HCT116 (cell line): ENCODE data around the gene GCNT1. TPM values are rescaled to one million over a fixed set of nuclear protein-coding genes. Genes with fewer than 3 reads are reported as not detected.

Experiments used
- ATAC-seq: fragments of 200-7000 bp; cut with Tn5 transposase; 2 replicates; pipeline ENCODE4 v1.9.1; 2020; ENCODE audit warnings: mild to moderate bottlenecking, moderate library complexity
- BruUV-seq: library from RNA; stranded (reverse); fragments of 400-500 nt; replicated peaks from 2 replicates; lab custom pipeline; 2021; lab: Mats Ljungman, UMichigan
- CTCF ChIA-PET: fragments of 300-600 bp; sonication (Branson Sonifier 250); formaldehyde crosslinking; loops from one replicate; lab custom pipeline; 2021; ENCODE audit warnings: antibody characterized with exemption; lab: Charles Lee
- POLR2A ChIA-PET: fragments of 300-600, 350-600 bp; sonication (Branson Sonifier 250); formaldehyde crosslinking; loops from one replicate; lab custom pipeline; 2021; ENCODE audit warnings: antibody characterized with exemption; lab: Charles Lee
- RAD21 ChIA-PET, 2 experiments: fragments of 300-600 bp; sonication (Branson Sonifier 250); formaldehyde crosslinking; loops; one replicate each; lab custom pipeline; 2023; ENCODE audit warnings: low total read pairs in 2 of 2; ENCODE audit not compliant: uncharacterized antibody in 2 of 2, unreplicated experiment in 2 of 2, low non-redundant PET in 1 of 2; lab: Charles Lee
- DNase-seq: peaks from one replicate; pipeline ENCODE4 v3.0.0-alpha.2; 2010; ENCODE audit warnings: low read depth, low spot score
- H2AFZ ChIP-seq: fragments of 200-600 bp; shearing (Covaris generic), sonication (generic); 2 replicates; pipeline ENCODE4 v1.6.1; 2017; ENCODE audit warnings: low read depth, mixed run types, mixed read lengths, antibody characterized with exemption, low read length; ENCODE audit not compliant: poor library complexity, severe bottlenecking
- H3K27ac ChIP-seq: 2 replicates; pipeline ENCODE4 v1.5.1; 2012; ENCODE audit warnings: low read depth, low read length
- H3K27me3 ChIP-seq: fragments of 200-600 bp; sonication (generic); 2 replicates; pipeline ENCODE4 v1.6.1; 2016; ENCODE audit warnings: mixed run types, low read length, mixed read lengths; ENCODE audit not compliant: insufficient read depth
- H3K36me3 ChIP-seq, 2 experiments: fragments of 200-500 bp in 1 of 2; fragments of 200-600 bp in 1 of 2; sonication (Bioruptor generic) in 1 of 2; sonication (generic) in 1 of 2; 2 replicates each; pipeline versions ENCODE4 v1.5.1 to v1.6.1; 2014 to 2016; ENCODE audit warnings: low read length in 2 of 2, inconsistent platforms in 1 of 2, mixed read lengths in 1 of 2, mixed run types in 1 of 2; ENCODE audit not compliant: insufficient read depth in 2 of 2, control insufficient read depth in 1 of 2
- H3K4me1 ChIP-seq, 2 experiments: fragments of 200-600 bp in 1 of 2; sonication (generic) in 1 of 2; 2 replicates each; pipeline versions ENCODE4 v1.5.1 to v1.6.1; 2012 to 2017; ENCODE audit warnings: low read length in 2 of 2, inconsistent platforms in 1 of 2, mild to moderate bottlenecking in 1 of 2, mixed read lengths in 1 of 2, mixed run types in 1 of 2, moderate library complexity in 1 of 2; ENCODE audit not compliant: insufficient read depth in 2 of 2, control insufficient read depth in 1 of 2
- H3K4me2 ChIP-seq: fragments of 200-600 bp; sonication (generic); 2 replicates; pipeline ENCODE4 v1.6.1; 2017; ENCODE audit warnings: mixed run types, low read length, mixed read lengths
- H3K4me3 ChIP-seq, 2 experiments: fragments of 200-600 bp in 1 of 2; sonication (generic) in 1 of 2; replicated peaks in 1 of 2; 2 replicates each; pipeline ENCODE4 v1.5.1; 2011 to 2016; ENCODE audit warnings: low read length in 2 of 2, control low read depth in 1 of 2, low read depth in 1 of 2, mild to moderate bottlenecking in 1 of 2, mixed read lengths in 1 of 2, mixed run types in 1 of 2
- H3K79me2 ChIP-seq: fragments of 200-600 bp; sonication (generic); 2 replicates; pipeline ENCODE4 v1.6.1; 2017; ENCODE audit warnings: mild to moderate bottlenecking, mixed run types, low read length, moderate library complexity, mixed read lengths; ENCODE audit not compliant: insufficient read depth
- H3K9ac ChIP-seq: fragments of 200-600 bp; sonication (generic); 2 replicates; pipeline ENCODE4 v1.6.1; 2016; ENCODE audit warnings: low read length, mixed read lengths
- H3K9me2 ChIP-seq: fragments of 200-600 bp; sonication (generic), shearing (Covaris generic); 2 replicates; pipeline ENCODE4 v1.6.1; 2017; ENCODE audit warnings: mixed run types, mild to moderate bottlenecking, moderate library complexity; ENCODE audit not compliant: insufficient read depth
- H3K9me3 ChIP-seq, 2 experiments: fragments of 200-500 bp in 1 of 2; fragments of 200-600 bp in 1 of 2; sonication (Bioruptor generic) in 1 of 2; sonication (generic) in 1 of 2; 2 replicates each; pipeline ENCODE4 v1.6.1; 2014 to 2017; ENCODE audit warnings: low read length in 2 of 2, mixed read lengths in 2 of 2, inconsistent platforms in 1 of 2, low read depth in 1 of 2, mild to moderate bottlenecking in 1 of 2, mixed run types in 1 of 2, moderate library complexity in 1 of 2; ENCODE audit not compliant: control insufficient read depth in 1 of 2, insufficient read depth in 1 of 2
- H4K20me1 ChIP-seq: fragments of 200-600 bp; sonication (generic), shearing (Covaris generic); 2 replicates; pipeline ENCODE4 v1.6.1; 2017; ENCODE audit warnings: mixed run types, mild to moderate bottlenecking, moderate library complexity; ENCODE audit not compliant: insufficient read depth
- CEBPB ChIP-seq: IDR thresholded peaks from 2 replicates; pipeline ENCODE4 v1.6.1; 2012; ENCODE audit warnings: low read depth
- EGR1 ChIP-seq: IDR thresholded peaks from 2 replicates; pipeline ENCODE4 v1.6.1; 2012; ENCODE audit warnings: low read depth
- EZH2 ChIP-seq: fragments of 200-600 bp; sonication (generic); IDR thresholded peaks from 2 replicates; pipeline ENCODE4 v1.6.1; 2017; ENCODE audit warnings: antibody characterized with exemption, mixed run types
- EZH2phosphoT487 ChIP-seq: fragments of 200-600 bp; IDR thresholded peaks from 2 replicates; pipeline ENCODE4 v1.6.1; 2018; ENCODE audit warnings: antibody characterized with exemption, borderline replicate concordance
- POLR2A ChIP-seq: IDR thresholded peaks from 2 replicates; pipeline ENCODE4 v1.7.0; 2011; ENCODE audit warnings: borderline replicate concordance; ENCODE audit not compliant: insufficient read depth, insufficient read length; ENCODE audit errors: extremely low read depth
- SIN3A ChIP-seq: IDR thresholded peaks from 2 replicates; pipeline ENCODE4 v1.6.1; 2012; ENCODE audit warnings: low read depth
- SP1 ChIP-seq: IDR thresholded peaks from 2 replicates; pipeline ENCODE4 v1.6.1; 2012; ENCODE audit warnings: low read depth
- SRF ChIP-seq: IDR thresholded peaks from 2 replicates; pipeline ENCODE4 v1.6.1; 2012; ENCODE audit warnings: low read depth
- TCF7L2 ChIP-seq: IDR thresholded peaks from 2 replicates; pipeline ENCODE4 v1.7.0; 2011; ENCODE audit warnings: borderline replicate concordance, inconsistent platforms; ENCODE audit not compliant: insufficient read depth, insufficient read length; ENCODE audit errors: extremely low read depth
- YY1 ChIP-seq: IDR thresholded peaks from 2 replicates; pipeline ENCODE4 v1.6.1; 2011; ENCODE audit warnings: low read length, low read depth, moderate library complexity, mild to moderate bottlenecking; ENCODE audit not compliant: insufficient replicate concordance; ENCODE audit errors: extremely low read depth
- intact Hi-C: fragments of 100-400 bp; cut with micrococcal nuclease; formaldehyde crosslinking; loops from 2 replicates; pipeline ENCODE4 v1.10.0; 2022
- total RNA-seq: library from RNA; stranded (reverse); gene quantifications from one replicate; pipeline ENCODE4 v1.2.1, GENCODE V29; 2021; ENCODE audit not compliant: unreplicated experiment
- TF ChIP-seq, protein P1 (sequence below): IDR thresholded peaks from 2 replicates; pipeline ENCODE4 v1.6.1; 2012
- TF ChIP-seq, protein P2 (sequence below): IDR thresholded peaks from 2 replicates; pipeline ENCODE4 v1.6.1; 2011; ENCODE audit warnings: mild to moderate bottlenecking, low read length, moderate library complexity; ENCODE audit not compliant: insufficient replicate concordance; ENCODE audit errors: extremely low read depth
- TF ChIP-seq, protein P3 (sequence below): IDR thresholded peaks from 2 replicates; pipeline ENCODE4 v1.6.1; 2012

The GCNT1 gene
- total RNA-seq, 1 experiment from 2014 or later: 5.8 TPM

- Histone ChIP-seq H3K27ac (no peak overlapping the region), H3K4me1 (peaks cover 0 to 3% of the 10 kb centered on the region in 2 experiments; a peak in 1 of 4 replicates), H3K4me3 (no peak overlapping the region), H3K4me2 (no peak overlapping the region), H3K9me2 (no peaks in the 10 kb centered on the region), H4K20me1 (no peaks in the 10 kb centered on the region; the same call in 1 of the 2 replicates), H3K79me2 (no peaks in the 10 kb centered on the region), H3K9ac (no peak overlapping the region)
- BruUV-seq: no TSS peak
- DNase-seq (no peak), ATAC-seq (no peak)
- intact Hi-C loops: no loop called here
- CTCF ChIA-PET: no interaction called here
- TF ChIP-seq SP1 (no peak), TCF7L2 (no peak), YY1 (no peak), SRF (no peak), CEBPB (no peak), SIN3A (no peak), EZH2phosphoT487 (no peak), POLR2A (no peak), EGR1 (no peak), EZH2 (no peak)
- TF ChIP-seq, protein P1, sequence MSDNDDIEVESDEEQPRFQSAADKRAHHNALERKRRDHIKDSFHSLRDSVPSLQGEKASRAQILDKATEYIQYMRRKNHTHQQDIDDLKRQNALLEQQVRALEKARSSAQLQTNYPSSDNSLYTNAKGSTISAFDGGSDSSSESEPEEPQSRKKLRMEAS: no peak
- TF ChIP-seq, protein P2, sequence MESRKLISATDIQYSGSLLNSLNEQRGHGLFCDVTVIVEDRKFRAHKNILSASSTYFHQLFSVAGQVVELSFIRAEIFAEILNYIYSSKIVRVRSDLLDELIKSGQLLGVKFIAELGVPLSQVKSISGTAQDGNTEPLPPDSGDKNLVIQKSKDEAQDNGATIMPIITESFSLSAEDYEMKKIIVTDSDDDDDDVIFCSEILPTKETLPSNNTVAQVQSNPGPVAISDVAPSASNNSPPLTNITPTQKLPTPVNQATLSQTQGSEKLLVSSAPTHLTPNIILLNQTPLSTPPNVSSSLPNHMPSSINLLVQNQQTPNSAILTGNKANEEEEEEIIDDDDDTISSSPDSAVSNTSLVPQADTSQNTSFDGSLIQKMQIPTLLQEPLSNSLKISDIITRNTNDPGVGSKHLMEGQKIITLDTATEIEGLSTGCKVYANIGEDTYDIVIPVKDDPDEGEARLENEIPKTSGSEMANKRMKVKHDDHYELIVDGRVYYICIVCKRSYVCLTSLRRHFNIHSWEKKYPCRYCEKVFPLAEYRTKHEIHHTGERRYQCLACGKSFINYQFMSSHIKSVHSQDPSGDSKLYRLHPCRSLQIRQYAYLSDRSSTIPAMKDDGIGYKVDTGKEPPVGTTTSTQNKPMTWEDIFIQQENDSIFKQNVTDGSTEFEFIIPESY: no peak
- TF ChIP-seq, protein P3, sequence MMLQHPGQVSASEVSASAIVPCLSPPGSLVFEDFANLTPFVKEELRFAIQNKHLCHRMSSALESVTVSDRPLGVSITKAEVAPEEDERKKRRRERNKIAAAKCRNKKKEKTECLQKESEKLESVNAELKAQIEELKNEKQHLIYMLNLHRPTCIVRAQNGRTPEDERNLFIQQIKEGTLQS: no peak
- TF ChIP-seq, all 23 proteins: peak for 0
- Histone ChIP-seq H3K36me3 (no peaks in the 10 kb centered on the region), H3K27me3 (no peaks in the 10 kb centered on the region), H3K9me3 (no peaks in the 10 kb centered on the region), H2AFZ (no peak overlapping the region)
- ChIA-PET POLR2A (no interaction called here), RAD21 (no interaction called here)
These were observed 67.0 kb downstream of the GCNT1 start for GRCh38 chr9:76526026-76526425.
